NCI-H2171 (cell line): ENCODE results near the gene IFNE.

Experiments used
- DNase-seq: peaks from one replicate; lab custom pipeline; 2025; lab: John Stamatoyannopoulos, UW

Gene IFNE, protein sequence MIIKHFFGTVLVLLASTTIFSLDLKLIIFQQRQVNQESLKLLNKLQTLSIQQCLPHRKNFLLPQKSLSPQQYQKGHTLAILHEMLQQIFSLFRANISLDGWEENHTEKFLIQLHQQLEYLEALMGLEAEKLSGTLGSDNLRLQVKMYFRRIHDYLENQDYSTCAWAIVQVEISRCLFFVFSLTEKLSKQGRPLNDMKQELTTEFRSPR

GRCh38 chr9:21482213-21482612, at the start of gene IFNE:
TSS of gene IFNE (minus strand) at chr9:21482313. CDS start at chr9:21481694, 619 bp downstream.
- DNase-seq: no peak

DNA sequence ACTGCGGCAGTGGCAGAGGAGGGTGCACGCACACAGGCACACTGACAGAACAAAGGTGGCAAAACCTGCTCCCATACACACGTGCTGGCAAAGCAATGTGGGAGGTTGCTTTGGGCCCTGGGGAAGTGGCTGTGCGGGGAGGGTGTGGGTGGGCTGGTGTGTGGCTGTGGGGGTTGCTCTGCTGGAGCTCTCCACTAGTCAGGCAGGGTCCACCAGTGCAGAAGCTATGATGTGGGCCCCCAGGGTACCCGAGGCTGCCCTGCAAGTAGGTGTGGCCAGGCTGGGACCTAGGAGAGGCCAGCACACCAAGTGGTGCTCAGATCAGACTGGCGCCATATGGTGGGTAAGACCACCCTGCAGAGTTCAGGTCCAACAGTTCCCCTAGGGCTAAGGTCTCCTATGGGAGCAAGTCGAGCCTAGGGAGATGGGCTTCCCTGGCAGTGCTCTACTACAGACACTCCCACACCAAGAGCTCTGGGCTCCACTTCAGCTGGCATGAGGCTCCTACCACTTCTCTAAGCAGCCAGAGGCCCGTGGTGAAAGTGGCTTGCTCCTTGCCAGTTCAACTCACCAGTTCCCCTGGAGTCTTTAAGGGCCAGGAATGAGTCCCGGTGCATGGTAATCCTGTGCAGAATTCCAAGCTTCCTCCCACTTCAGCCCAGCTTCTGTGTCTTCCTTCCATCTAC, 46.2 kb upstream of the IFNE start:
- no peak for DNase-seq

DNA sequence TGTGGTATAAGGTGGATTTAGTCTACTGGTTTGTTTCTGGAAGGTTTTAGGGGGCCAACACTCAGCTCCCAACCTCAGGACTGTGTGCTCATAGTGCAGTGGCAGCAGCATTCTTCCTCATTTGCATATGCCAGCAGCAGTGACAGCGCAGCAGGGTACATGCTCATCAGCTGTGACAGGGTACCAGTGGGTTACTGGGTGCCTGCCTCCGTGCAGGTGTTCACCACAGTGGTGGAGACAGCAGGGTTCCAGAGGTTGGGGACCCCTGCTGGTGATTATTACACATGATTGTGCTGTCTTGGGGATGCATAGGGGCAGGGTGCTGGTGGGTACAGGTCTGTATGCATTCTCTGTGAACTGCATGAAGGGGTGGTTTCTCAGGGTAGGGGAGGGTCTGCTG, 45.5 kb upstream of the IFNE start:
- no peak for DNase-seq

DNA sequence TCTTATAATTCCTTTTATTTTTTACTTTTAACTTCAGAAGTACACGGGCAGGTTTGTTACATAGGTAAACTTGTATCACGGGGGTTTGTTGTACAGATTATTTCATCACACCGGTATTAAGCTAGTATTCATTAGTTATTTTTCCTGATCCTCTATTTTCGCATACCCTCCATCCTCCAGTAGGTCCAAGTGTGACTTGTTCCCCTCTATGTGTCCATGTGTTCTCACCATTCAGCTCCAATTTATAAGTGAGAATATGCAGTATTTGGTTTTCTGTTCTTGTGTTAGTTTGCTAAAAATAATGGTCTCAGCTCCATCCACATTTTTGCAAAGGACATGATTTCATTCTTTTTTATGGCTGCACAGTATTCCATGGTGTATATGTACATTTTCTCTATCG, 43.1 kb upstream of the IFNE start:
- DNase-seq: no peak

- DNase-seq: no peak
These were observed 42.2 kb upstream of the IFNE start for GRCh38 chr9:21524099-21524830.

DNA sequence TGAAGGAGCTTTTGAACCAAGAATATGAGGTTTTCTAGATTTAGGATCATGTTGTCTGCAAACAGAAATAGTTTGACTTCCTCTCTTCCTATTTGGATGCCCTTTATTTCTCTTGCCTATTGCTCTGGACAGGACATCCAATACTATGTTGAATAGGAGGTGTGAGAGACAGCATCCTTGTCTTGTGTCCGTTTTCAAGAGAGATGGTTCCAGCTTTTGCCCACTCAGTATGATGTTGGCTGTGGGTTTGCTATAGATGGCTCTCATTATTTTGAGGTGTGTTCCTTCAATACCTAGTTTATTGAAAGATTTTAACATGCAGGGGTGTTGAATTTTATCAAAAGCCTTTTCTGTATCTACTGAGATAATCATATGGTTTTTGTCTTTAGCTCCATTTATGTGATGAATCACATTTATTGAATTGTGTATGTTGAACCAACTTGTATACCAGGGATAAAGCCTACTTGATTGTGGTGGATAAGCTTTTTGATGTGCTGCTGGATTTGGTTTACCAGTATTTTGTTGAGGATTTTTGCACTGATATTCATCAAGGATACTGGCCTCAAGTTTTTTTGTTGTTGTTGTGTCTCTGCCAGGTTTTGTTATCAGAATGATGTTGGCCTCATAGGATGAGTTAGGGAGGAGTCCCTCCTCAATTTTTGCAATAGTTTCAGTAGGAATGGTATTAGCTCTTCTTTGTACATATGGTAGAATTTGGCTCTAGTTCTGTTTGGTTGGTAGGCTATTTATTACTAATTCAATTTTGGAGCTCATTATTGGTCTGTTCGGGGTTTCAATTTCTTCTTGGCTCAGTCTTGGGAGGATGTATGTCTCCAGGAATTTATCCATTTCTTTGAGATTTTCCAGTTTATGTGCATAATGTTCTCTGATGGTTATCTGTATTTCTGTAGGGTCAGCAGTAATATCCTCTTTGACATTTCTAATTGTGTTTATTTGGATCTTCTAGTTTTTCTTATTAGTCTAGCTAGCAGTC, 41.2 kb upstream of the IFNE start:
- DNase-seq: no peak

DNA sequence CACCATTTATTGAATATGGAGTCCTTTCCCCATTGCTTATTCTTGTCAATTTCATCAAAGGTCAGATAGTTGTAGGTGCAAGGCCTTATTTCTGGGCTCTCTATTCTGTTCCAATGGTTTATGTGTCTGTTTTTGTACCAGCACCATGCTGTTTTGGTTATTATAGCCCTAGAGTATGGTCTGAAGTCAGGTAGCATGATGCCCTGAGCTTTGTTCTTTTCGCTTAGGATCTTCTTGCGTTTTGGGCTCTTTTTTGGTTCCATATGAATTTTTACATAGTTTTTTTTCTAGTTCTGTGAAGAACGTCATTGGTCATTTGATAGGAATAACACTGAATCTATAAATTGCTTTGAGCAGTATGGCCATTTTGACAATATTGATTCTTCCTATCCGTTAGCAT, 40.2 kb upstream of the IFNE start:
- DNase-seq: no peak

- no peak for DNase-seq
These were observed 39.3 kb upstream of the IFNE start for GRCh38 chr9:21521448-21521847.

- DNase-seq: no peak
These were observed 38.6 kb upstream of the IFNE start for GRCh38 chr9:21520501-21521228.

- no peak for DNase-seq
These were observed 37.8 kb upstream of the IFNE start for GRCh38 chr9:21519855-21520434.

GRCh38 chr9:21516796-21517195, 34.7 kb upstream of the IFNE start:
- no peak for DNase-seq

- DNase-seq: no peak
These were observed 31.3 kb upstream of the IFNE start for GRCh38 chr9:21513431-21513830.

GRCh38 chr9:21510806-21511205, 28.7 kb upstream of the IFNE start:
- DNase-seq: no peak

GRCh38 chr9:21507483-21507790, 25.3 kb upstream of the IFNE start:
- no peak for DNase-seq

DNA sequence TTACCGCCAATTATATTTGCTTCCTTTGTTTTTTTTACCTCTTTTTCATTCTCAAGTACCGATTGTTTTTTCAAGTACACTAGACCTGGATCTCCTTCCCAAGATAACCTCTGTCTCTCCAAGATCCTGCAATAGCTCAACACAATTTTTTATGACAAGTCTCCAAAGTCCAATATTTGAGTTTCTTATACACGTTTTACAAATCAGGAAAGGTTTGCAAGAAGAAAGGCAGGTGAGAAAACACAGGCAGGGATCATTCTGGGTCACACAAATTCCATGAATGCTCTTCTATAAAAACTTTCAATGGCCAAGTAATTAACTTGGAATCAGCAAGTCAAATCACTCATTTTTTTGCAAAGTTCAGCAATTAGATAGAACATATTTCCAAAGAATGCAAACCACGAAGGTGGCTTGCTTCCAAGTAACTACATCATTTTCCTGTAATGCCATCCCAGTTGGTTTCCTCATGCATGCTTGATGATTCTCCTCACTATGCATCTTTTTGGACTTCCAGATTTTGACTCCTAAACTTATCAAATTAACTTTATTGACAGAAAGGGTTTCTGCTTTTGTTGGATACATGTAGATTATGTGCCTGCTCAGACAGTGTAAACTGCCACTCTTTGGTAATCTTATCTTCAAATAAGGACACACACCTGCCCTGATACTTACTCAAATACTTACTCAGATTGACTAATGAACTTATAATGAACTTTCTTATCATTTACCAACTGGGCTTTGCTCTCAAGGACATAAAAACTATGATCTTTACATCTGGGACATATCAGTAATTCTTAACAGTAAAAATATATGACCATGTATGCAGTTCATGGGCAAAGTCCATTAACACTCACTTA, 24.7 kb upstream of the IFNE start:
- DNase-seq: no peak

DNA sequence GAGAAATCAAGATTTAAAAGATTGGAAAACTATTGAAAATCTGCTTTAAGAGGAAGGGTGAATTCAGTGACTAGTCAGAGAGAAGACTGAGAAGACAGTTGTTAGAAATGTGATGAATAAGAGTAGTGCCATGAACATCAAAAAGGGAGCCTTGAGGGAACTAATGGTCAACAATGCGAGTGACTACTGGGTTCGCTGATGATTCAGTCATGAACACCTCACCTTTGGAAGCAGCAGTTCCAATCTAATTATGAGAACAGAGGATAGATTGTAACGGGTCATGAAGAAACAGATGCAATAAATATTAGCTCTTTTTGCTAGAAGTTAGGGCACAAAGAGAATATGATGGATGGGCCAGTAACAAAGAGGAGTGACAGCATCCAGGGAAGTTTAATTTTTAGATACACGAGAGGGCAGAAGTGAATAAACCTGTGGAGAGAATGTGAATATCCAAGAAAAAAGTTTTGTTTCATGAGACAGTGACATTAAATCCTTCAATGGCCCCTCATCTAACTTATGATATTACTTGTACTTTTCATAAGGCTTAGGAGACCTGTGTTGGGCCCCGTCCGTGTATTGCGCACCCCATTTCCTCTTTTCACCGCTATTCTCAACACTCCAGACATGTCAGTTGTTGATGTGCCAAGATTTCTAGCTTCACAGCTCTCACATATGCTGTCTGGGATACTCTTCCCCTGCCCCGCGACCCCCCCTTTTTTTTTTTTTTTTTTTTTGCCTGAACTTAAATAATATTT, 23.5 kb upstream of the IFNE start:
- no peak for DNase-seq

GRCh38 chr9:21504894-21505293, 22.8 kb upstream of the IFNE start:
- no peak for DNase-seq

- DNase-seq: no peak
These were observed 22.0 kb upstream of the IFNE start for GRCh38 chr9:21504113-21504512.

DNA sequence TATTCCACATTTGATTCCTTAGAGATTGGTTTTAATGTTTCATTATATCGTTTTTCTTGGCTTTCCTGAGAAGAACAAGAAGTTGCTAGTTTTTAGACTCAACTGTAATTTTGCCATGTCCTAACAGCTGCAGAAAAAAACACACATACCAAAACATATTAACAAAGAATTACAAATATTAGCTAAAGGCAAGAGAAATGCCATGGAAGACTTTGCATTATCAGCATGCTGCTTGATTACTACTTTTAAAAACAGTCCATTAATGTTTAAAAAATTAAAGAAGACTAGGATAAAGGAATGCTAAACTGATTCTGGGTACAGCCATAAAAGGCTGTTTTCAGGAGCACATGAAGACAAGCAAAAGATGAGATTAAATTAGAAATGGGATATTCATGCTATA, 20.5 kb upstream of the IFNE start:
- DNase-seq: no peak

DNA sequence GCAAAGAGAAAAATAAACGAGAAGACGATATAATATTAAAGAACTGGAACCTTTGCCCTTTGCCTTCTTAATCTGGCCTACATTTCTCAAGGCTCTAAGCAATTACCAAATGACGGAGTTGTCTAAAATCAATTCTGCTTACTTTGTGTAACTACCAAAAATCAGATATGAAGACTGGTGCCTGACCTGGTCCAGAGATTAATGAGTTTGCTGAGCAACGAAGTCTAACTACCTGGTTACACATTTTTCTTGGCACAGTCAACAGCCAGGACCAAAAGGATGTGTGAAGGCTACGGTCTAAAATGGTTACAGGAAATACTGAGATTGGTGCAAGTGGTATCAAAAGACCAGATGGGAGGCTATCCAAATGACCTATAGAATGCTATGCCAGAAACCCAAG, 17.8 kb upstream of the IFNE start:
- no peak for DNase-seq
